Measurements from ENCODE around the gene FILIP1L.

The FILIP1L gene

GRCh38 chr3:99972380-99973104, 141.8 kb downstream of the FILIP1L start:
- TF ChIP-seq JUND (IDR thresholded peaks at IDR 0.05; ENCODE audit: low read depth), result no peak
- in situ Hi-C loops (cut with HindIII; ENCODE audit: low pct_unique_long_range_greater_than_20kb, low sequenced_read_pairs), result no loop called here
- DNase-seq (ENCODE audit: low read depth in 1 of 2, low spot score in 1 of 2), result no peak

GRCh38 chr3:99971761-99972160, 142.5 kb downstream of the FILIP1L start:
- in situ Hi-C loops (cut with HindIII; ENCODE audit: low pct_unique_long_range_greater_than_20kb, low sequenced_read_pairs), result no loop called here
- TF ChIP-seq JUND (IDR thresholded peaks at IDR 0.05; ENCODE audit: low read depth), result no peak
- DNase-seq (ENCODE audit: low read depth in 1 of 2, low spot score in 1 of 2), result no peak

- no peak for TF ChIP-seq JUND (IDR thresholded peaks at IDR 0.05; ENCODE audit: low read depth)
- DNase-seq (ENCODE audit: low read depth in 1 of 2, low spot score in 1 of 2), result no peak
- in situ Hi-C loops (cut with HindIII; ENCODE audit: low pct_unique_long_range_greater_than_20kb, low sequenced_read_pairs), result no loop called here
Observed at GRCh38 chr3:99970198-99970597, 144.1 kb downstream of the FILIP1L start.

DNA sequence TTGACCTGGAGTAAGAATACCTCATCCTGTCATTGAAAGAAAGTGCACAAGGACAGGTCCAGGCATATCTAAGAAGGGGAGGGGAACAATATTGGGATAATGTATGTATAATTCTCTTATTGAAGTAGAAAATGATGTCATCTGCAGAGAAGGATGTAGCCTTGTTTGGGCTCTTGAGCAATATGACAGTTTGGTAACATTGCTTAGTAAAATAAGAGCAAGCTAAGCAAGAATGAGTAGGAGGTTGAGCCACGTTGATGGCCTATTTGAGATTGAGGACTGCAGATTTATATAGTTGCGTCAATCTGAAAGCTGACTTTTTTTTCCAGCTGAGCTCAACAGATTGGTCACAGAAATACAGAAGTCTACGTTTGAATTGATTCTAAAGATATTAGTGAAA, 145.2 kb downstream of the FILIP1L start:
- in situ Hi-C loops (cut with HindIII; ENCODE audit: low pct_unique_long_range_greater_than_20kb, low sequenced_read_pairs), result no loop called here
- no peak for TF ChIP-seq JUND (IDR thresholded peaks at IDR 0.05; ENCODE audit: low read depth)
- DNase-seq (ENCODE audit: low read depth in 1 of 2, low spot score in 1 of 2), result no peak

GRCh38 chr3:99967796-99968195, 146.5 kb downstream of the FILIP1L start:
- in situ Hi-C loops (cut with HindIII; ENCODE audit: low pct_unique_long_range_greater_than_20kb, low sequenced_read_pairs), result no loop called here
- no peak for DNase-seq (ENCODE audit: low read depth in 1 of 2, low spot score in 1 of 2)
- TF ChIP-seq JUND (IDR thresholded peaks at IDR 0.05; ENCODE audit: low read depth), result no peak

- no peak for DNase-seq (ENCODE audit: low read depth in 1 of 2, low spot score in 1 of 2)
- TF ChIP-seq JUND (IDR thresholded peaks at IDR 0.05; ENCODE audit: low read depth), result no peak
- in situ Hi-C loops (cut with HindIII; ENCODE audit: low pct_unique_long_range_greater_than_20kb, low sequenced_read_pairs), result no loop called here
Observed at GRCh38 chr3:99966662-99967416, 147.5 kb downstream of the FILIP1L start.

DNA sequence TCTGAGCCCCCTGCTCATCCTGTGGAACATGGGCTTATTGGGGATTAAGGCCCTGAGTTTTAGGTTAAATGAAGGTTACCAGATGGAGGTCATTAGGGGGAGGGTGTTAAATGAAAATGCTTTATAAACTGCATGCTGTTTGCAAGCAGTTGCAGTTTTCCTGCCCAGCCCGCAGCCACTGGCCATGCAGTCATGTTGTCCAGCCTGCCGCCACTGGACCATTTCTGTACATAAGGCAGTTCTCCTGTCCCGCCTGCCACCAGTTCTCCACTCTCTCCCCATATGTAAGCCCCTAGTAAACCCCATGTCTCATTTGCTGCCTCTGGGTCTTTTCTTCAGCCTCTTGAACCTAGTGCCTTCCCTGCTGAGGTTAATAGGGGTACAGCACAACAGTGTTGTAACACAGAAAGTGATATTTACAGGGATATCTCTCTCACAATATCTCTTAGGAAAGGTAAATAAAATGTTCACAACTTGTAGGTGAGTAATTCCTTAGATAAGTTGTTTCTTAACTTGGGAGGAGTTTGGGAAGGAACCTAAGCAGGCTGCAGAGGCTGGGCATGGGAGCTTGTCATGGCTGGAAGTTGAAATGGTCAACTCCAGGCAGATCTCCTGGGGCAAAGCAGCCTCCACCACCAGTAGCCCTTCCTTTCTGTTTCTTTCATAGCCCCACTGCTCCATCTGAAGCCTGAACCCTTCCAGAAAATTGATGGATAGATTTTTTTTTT, 148.5 kb downstream of the FILIP1L start:
- DNase-seq (ENCODE audit: low read depth in 1 of 2, low spot score in 1 of 2), result no peak
- no peak for TF ChIP-seq JUND (IDR thresholded peaks at IDR 0.05; ENCODE audit: low read depth)
- in situ Hi-C loops (cut with HindIII; ENCODE audit: low pct_unique_long_range_greater_than_20kb, low sequenced_read_pairs), result no loop called here

GRCh38 chr3:99965077-99965476, 149.2 kb downstream of the FILIP1L start:
- in situ Hi-C loops (cut with HindIII; ENCODE audit: low pct_unique_long_range_greater_than_20kb, low sequenced_read_pairs), result no loop called here
- DNase-seq (ENCODE audit: low read depth in 1 of 2, low spot score in 1 of 2), result no peak
- TF ChIP-seq JUND (IDR thresholded peaks at IDR 0.05; ENCODE audit: low read depth), result no peak

DNA sequence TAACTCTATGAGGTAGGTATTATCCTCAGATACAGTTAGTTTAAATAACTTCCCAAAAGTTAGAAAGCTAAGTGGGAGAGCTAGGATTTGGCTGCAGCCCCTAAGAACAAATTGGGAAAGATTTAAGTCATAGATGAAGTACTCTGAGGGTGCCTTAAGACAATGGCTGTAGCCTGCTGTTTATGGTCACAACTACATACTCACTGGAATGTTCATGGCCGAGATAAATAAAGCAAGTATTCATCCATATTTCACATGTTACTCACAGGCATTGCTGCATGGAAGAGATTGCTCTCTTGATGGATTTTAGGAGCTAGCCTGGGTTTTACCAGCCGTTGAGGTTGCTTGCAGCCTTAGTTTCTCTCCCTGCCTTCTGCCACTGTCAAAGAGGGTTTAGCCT, 151.6 kb downstream of the FILIP1L start:
- in situ Hi-C loops (cut with HindIII; ENCODE audit: low pct_unique_long_range_greater_than_20kb, low sequenced_read_pairs), result no loop called here
- TF ChIP-seq JUND (IDR thresholded peaks at IDR 0.05; ENCODE audit: low read depth), result no peak
- no peak for DNase-seq (ENCODE audit: low read depth in 1 of 2, low spot score in 1 of 2)

- TF ChIP-seq JUND (IDR thresholded peaks at IDR 0.05; ENCODE audit: low read depth), result no peak
- DNase-seq (ENCODE audit: low read depth in 1 of 2, low spot score in 1 of 2), result no peak
- in situ Hi-C loops (cut with HindIII; ENCODE audit: low pct_unique_long_range_greater_than_20kb, low sequenced_read_pairs), result no loop called here
Observed at GRCh38 chr3:99961756-99962515, 152.4 kb downstream of the FILIP1L start.

- in situ Hi-C loops (cut with HindIII; ENCODE audit: low pct_unique_long_range_greater_than_20kb, low sequenced_read_pairs), result no loop called here
- DNase-seq (ENCODE audit: low read depth in 1 of 2, low spot score in 1 of 2), result no peak
- TF ChIP-seq JUND (IDR thresholded peaks at IDR 0.05; ENCODE audit: low read depth), result no peak
Observed at GRCh38 chr3:99960941-99961340, 153.4 kb downstream of the FILIP1L start.

- in situ Hi-C loops (cut with HindIII; ENCODE audit: low pct_unique_long_range_greater_than_20kb, low sequenced_read_pairs), result no loop called here
- TF ChIP-seq JUND (IDR thresholded peaks at IDR 0.05; ENCODE audit: low read depth), result no peak
- no peak for DNase-seq (ENCODE audit: low read depth in 1 of 2, low spot score in 1 of 2)
Observed at GRCh38 chr3:99960123-99960878, 154.0 kb downstream of the FILIP1L start.
